IPS-20b (cell line): ENCODE data around the gene SEMA3C.

Source experiments
- H3K27ac ChIP-seq: one replicate; pipeline ENCODE4 v1.5.1; 2013; ENCODE audit warnings: low read length
- H3K27me3 ChIP-seq: 2 replicates; pipeline ENCODE4 v1.6.1; 2013; ENCODE audit warnings: mild to moderate bottlenecking, low read length, inconsistent platforms; ENCODE audit not compliant: insufficient read depth
- H3K36me3 ChIP-seq: 2 replicates; pipeline ENCODE4 v1.6.1; 2013; ENCODE audit warnings: low read depth, mild to moderate bottlenecking, inconsistent platforms, low read length, moderate library complexity; ENCODE audit not compliant: insufficient read depth
- H3K4me1 ChIP-seq: 2 replicates; pipeline ENCODE4 v1.6.1; 2013; ENCODE audit warnings: mild to moderate bottlenecking, control low read depth, inconsistent platforms, low read length, moderate library complexity; ENCODE audit not compliant: insufficient read depth
- H3K4me3 ChIP-seq: 2 replicates; pipeline ENCODE4 v1.5.1; 2013; ENCODE audit warnings: mild to moderate bottlenecking, low read length, inconsistent platforms
- H3K9ac ChIP-seq: 2 replicates; pipeline ENCODE4 v1.6.1; 2013; ENCODE audit warnings: low read depth, mild to moderate bottlenecking, inconsistent platforms, low read length, moderate library complexity
- H3K9me3 ChIP-seq: 2 replicates; pipeline ENCODE4 v1.6.1; 2013; ENCODE audit warnings: mild to moderate bottlenecking, low read depth, low read length, inconsistent platforms; ENCODE audit not compliant: insufficient read depth

SEMA3C gene

GRCh38 chr7:80882213-80882801 lies 36.5 kb downstream of the SEMA3C start:
- Histone ChIP-seq H3K36me3 (no peaks in the 10 kb centered on the region), H3K4me3 (no peak overlapping the region), H3K27me3 (no peaks in the 10 kb centered on the region), H3K9me3 (no peaks in the 10 kb centered on the region), H3K4me1 (peaks cover 3% of the 10 kb centered on the region; the same call in 1 of the 2 replicates), H3K9ac (no peak overlapping the region), H3K27ac (no peak overlapping the region)

- H3K4me3 ChIP-seq: no peak overlapping the region
- no peaks in the 10 kb centered on the region for H3K27me3 ChIP-seq
- H3K36me3 ChIP-seq: no peaks in the 10 kb centered on the region
- H3K9ac ChIP-seq: no peak overlapping the region
- H3K4me1 ChIP-seq: peaks cover 3% of the 10 kb centered on the region; the same call in 1 of the 2 replicates
- H3K27ac ChIP-seq: no peak overlapping the region
- no peaks in the 10 kb centered on the region for H3K9me3 ChIP-seq
Observed at GRCh38 chr7:80881351-80881900, 37.4 kb downstream of the SEMA3C start.

- H3K9ac ChIP-seq: no peak overlapping the region
- H3K27me3 ChIP-seq: no peaks in the 10 kb centered on the region
- peaks cover 3% of the 10 kb centered on the region; the same call in 1 of the 2 replicates for H3K4me1 ChIP-seq
- no peaks in the 10 kb centered on the region for H3K36me3 ChIP-seq
- no peaks in the 10 kb centered on the region for H3K9me3 ChIP-seq
- H3K4me3 ChIP-seq: no peak overlapping the region
- no peak overlapping the region for H3K27ac ChIP-seq
Observed at GRCh38 chr7:80879849-80880248, 39.0 kb downstream of the SEMA3C start.

GRCh38 chr7:80876894-80877414 lies 41.9 kb downstream of the SEMA3C start:
- H3K27me3 ChIP-seq: no peaks in the 10 kb centered on the region
- H3K9me3 ChIP-seq: no peaks in the 10 kb centered on the region
- H3K9ac ChIP-seq: no peak overlapping the region
- H3K36me3 ChIP-seq: no peaks in the 10 kb centered on the region
- H3K4me1 ChIP-seq: no peaks in the 10 kb centered on the region
- no peak overlapping the region for H3K27ac ChIP-seq
- H3K4me3 ChIP-seq: no peak overlapping the region

GRCh38 chr7:80875537-80876120 lies 43.2 kb downstream of the SEMA3C start:
- H3K36me3 ChIP-seq: no peaks in the 10 kb centered on the region
- no peak overlapping the region for H3K27ac ChIP-seq
- H3K9ac ChIP-seq: no peak overlapping the region
- no peaks in the 10 kb centered on the region for H3K9me3 ChIP-seq
- H3K27me3 ChIP-seq: no peaks in the 10 kb centered on the region
- no peak overlapping the region for H3K4me3 ChIP-seq
- no peaks in the 10 kb centered on the region for H3K4me1 ChIP-seq

- Histone ChIP-seq H3K36me3 (no peaks in the 10 kb centered on the region), H3K9ac (no peak overlapping the region), H3K27me3 (no peaks in the 10 kb centered on the region), H3K4me3 (no peak overlapping the region), H3K4me1 (no peaks in the 10 kb centered on the region), H3K27ac (no peak overlapping the region), H3K9me3 (no peaks in the 10 kb centered on the region)
Observed at GRCh38 chr7:80873140-80873539, 45.7 kb downstream of the SEMA3C start.

GRCh38 chr7:80871228-80871627 lies 47.6 kb downstream of the SEMA3C start:
- Histone ChIP-seq H3K27ac (no peak overlapping the region), H3K9me3 (no peaks in the 10 kb centered on the region), H3K4me3 (no peak overlapping the region), H3K9ac (no peak overlapping the region), H3K4me1 (no peaks in the 10 kb centered on the region), H3K36me3 (no peaks in the 10 kb centered on the region), H3K27me3 (no peaks in the 10 kb centered on the region)

- H3K9ac ChIP-seq: no peak overlapping the region
- no peaks in the 10 kb centered on the region for H3K4me1 ChIP-seq
- no peaks in the 10 kb centered on the region for H3K9me3 ChIP-seq
- no peaks in the 10 kb centered on the region for H3K27me3 ChIP-seq
- no peak overlapping the region for H3K27ac ChIP-seq
- H3K36me3 ChIP-seq: no peaks in the 10 kb centered on the region
- H3K4me3 ChIP-seq: no peak overlapping the region
Observed at GRCh38 chr7:80870813-80871212, 48.0 kb downstream of the SEMA3C start.

GRCh38 chr7:80869821-80870751 lies 48.8 kb downstream of the SEMA3C start:
- H3K9ac ChIP-seq: no peak overlapping the region
- H3K36me3 ChIP-seq: no peaks in the 10 kb centered on the region
- H3K27me3 ChIP-seq: no peaks in the 10 kb centered on the region
- H3K27ac ChIP-seq: no peak overlapping the region
- H3K4me1 ChIP-seq: no peaks in the 10 kb centered on the region
- no peaks in the 10 kb centered on the region for H3K9me3 ChIP-seq
- H3K4me3 ChIP-seq: no peak overlapping the region

- Histone ChIP-seq H3K27me3 (no peaks in the 10 kb centered on the region), H3K4me3 (no peak overlapping the region), H3K4me1 (no peaks in the 10 kb centered on the region), H3K27ac (no peak overlapping the region), H3K9me3 (no peaks in the 10 kb centered on the region), H3K9ac (no peak overlapping the region), H3K36me3 (no peaks in the 10 kb centered on the region)
Observed at GRCh38 chr7:80869106-80869784, 49.6 kb downstream of the SEMA3C start.

- H3K4me3 ChIP-seq: no peak overlapping the region
- H3K36me3 ChIP-seq: no peaks in the 10 kb centered on the region
- H3K4me1 ChIP-seq: no peaks in the 10 kb centered on the region
- H3K27me3 ChIP-seq: no peaks in the 10 kb centered on the region
- H3K9me3 ChIP-seq: no peaks in the 10 kb centered on the region
- H3K9ac ChIP-seq: no peak overlapping the region
- no peak overlapping the region for H3K27ac ChIP-seq
Observed at GRCh38 chr7:80868566-80868965, 50.3 kb downstream of the SEMA3C start.
